WTC11 (cell line): Measurements from ENCODE around the gene MYLK4. TPM values are rescaled to one million over a fixed set of nuclear protein-coding genes. Genes with fewer than 3 reads are reported as not detected.

Experiments used
- ATF1 ChIP-seq: sonication (generic); formaldehyde crosslinking; IDR thresholded peaks from 2 replicates; pipeline ENCODE4 v1.8.1; 2023; ENCODE audit warnings: mild to moderate bottlenecking, moderate library complexity, missing genetic modification reagents
- ATF2 ChIP-seq: sonication (generic); formaldehyde crosslinking; IDR thresholded peaks from 2 replicates; pipeline ENCODE4 v1.8.1; 2022; ENCODE audit warnings: low read depth, missing genetic modification reagents, borderline replicate concordance
- ATF3 ChIP-seq: sonication (generic); formaldehyde crosslinking; conservative IDR thresholded peaks from 2 replicates; pipeline ENCODE4 v1.8.1; 2022; ENCODE audit warnings: mild to moderate bottlenecking, missing genetic modification reagents
- CREB1 ChIP-seq: sonication (generic); formaldehyde crosslinking; IDR thresholded peaks from 2 replicates; pipeline ENCODE4 v1.8.0; 2023; ENCODE audit warnings: mild to moderate bottlenecking, missing genetic modification reagents
- E2F5 ChIP-seq: sonication (generic); formaldehyde crosslinking; IDR thresholded peaks from 2 replicates; pipeline ENCODE4 v1.8.1; 2022; ENCODE audit warnings: mild to moderate bottlenecking, moderate library complexity, missing genetic modification reagents
- EMX1 ChIP-seq: fragments of 250-450 bp; sonication (Bioruptor Pico); IDR thresholded peaks from 2 replicates; pipeline ENCODE4 v1.8.0; 2021; ENCODE audit warnings: mild to moderate bottlenecking
- ESRRA ChIP-seq: sonication (generic); formaldehyde crosslinking; IDR thresholded peaks from 2 replicates; pipeline ENCODE4 v1.8.1; 2022; ENCODE audit warnings: mild to moderate bottlenecking, missing genetic modification reagents, borderline replicate concordance
- ETV6 ChIP-seq: sonication (generic); formaldehyde crosslinking; IDR thresholded peaks from 2 replicates; pipeline ENCODE4 v1.8.1; 2022; ENCODE audit warnings: mild to moderate bottlenecking, missing genetic modification reagents
- FOXK1 ChIP-seq: sonication (generic); formaldehyde crosslinking; IDR thresholded peaks from 2 replicates; pipeline ENCODE4 v1.8.0; 2022; ENCODE audit warnings: mild to moderate bottlenecking, moderate library complexity, missing genetic modification reagents
- FOXP1 ChIP-seq: sonication (generic); formaldehyde crosslinking; IDR thresholded peaks from 2 replicates; pipeline ENCODE4 v1.8.0; 2022; ENCODE audit warnings: missing genetic modification reagents, mild to moderate bottlenecking, moderate library complexity, borderline replicate concordance
- GABPB1 ChIP-seq: sonication (generic); formaldehyde crosslinking; IDR thresholded peaks from 2 replicates; pipeline ENCODE4 v1.8.1; 2023; ENCODE audit warnings: mild to moderate bottlenecking, missing genetic modification reagents
- IRF1 ChIP-seq: sonication (generic); formaldehyde crosslinking; IDR thresholded peaks from 2 replicates; pipeline ENCODE4 v1.8.0; 2023; ENCODE audit warnings: missing genetic modification reagents
- KAT7 ChIP-seq: sonication (generic); formaldehyde crosslinking; IDR thresholded peaks from 2 replicates; pipeline ENCODE4 v1.8.1; 2023; ENCODE audit warnings: missing genetic modification reagents, mild to moderate bottlenecking, borderline replicate concordance
- MAX ChIP-seq: sonication (generic); formaldehyde crosslinking; IDR thresholded peaks from 2 replicates; pipeline ENCODE4 v1.8.0; 2022; ENCODE audit warnings: mild to moderate bottlenecking, missing genetic modification reagents
- MYBL2 ChIP-seq: sonication (generic); formaldehyde crosslinking; IDR thresholded peaks from 2 replicates; pipeline ENCODE4 v1.8.1; 2023; ENCODE audit warnings: mild to moderate bottlenecking, moderate library complexity, missing genetic modification reagents
- NFATC4 ChIP-seq: fragments of 250-450 bp; sonication (Bioruptor Pico); IDR thresholded peaks from 2 replicates; pipeline ENCODE4 v1.9.0; 2021; ENCODE audit warnings: mild to moderate bottlenecking
- NR2C2 ChIP-seq: sonication (generic); formaldehyde crosslinking; IDR thresholded peaks from 2 replicates; pipeline ENCODE4 v1.8.0; 2022; ENCODE audit warnings: mild to moderate bottlenecking, missing genetic modification reagents
- PREB ChIP-seq: sonication (generic); formaldehyde crosslinking; IDR thresholded peaks from 2 replicates; pipeline ENCODE4 v1.8.1; 2022; ENCODE audit warnings: mild to moderate bottlenecking, missing genetic modification reagents, moderate library complexity, borderline replicate concordance
- PRRX2 ChIP-seq: fragments of 250-450 bp; sonication (Bioruptor Pico); IDR thresholded peaks from 2 replicates; pipeline ENCODE4 v1.8.0; 2021; ENCODE audit warnings: mild to moderate bottlenecking
- SMAD3 ChIP-seq: sonication (generic); formaldehyde crosslinking; IDR thresholded peaks from 2 replicates; pipeline ENCODE4 v1.8.0; 2022; ENCODE audit warnings: missing genetic modification reagents, mild to moderate bottlenecking, borderline replicate concordance
- TCF7 ChIP-seq: sonication (generic); formaldehyde crosslinking; IDR thresholded peaks from 2 replicates; pipeline ENCODE4 v1.8.0; 2022; ENCODE audit warnings: mild to moderate bottlenecking, low read depth, missing genetic modification reagents, moderate library complexity
- ZBTB43 ChIP-seq: sonication (generic); formaldehyde crosslinking; IDR thresholded peaks from 2 replicates; pipeline ENCODE4 v1.8.1; 2023; ENCODE audit warnings: mild to moderate bottlenecking, missing genetic modification reagents
- ZMAT4 ChIP-seq: fragments of 250-450 bp; sonication (Bioruptor Pico); IDR thresholded peaks from 2 replicates; pipeline ENCODE4 v1.9.0; 2021; ENCODE audit warnings: mild to moderate bottlenecking
- ZNF121 ChIP-seq: sonication (generic); formaldehyde crosslinking; IDR thresholded peaks from 2 replicates; pipeline ENCODE4 v1.8.0; 2023; ENCODE audit warnings: missing genetic modification reagents
- ZNF219 ChIP-seq: sonication (generic); formaldehyde crosslinking; IDR thresholded peaks from 2 replicates; pipeline ENCODE4 v1.8.0; 2023; ENCODE audit warnings: missing genetic modification reagents, mild to moderate bottlenecking, borderline replicate concordance
- ZNF263 ChIP-seq: sonication (generic); formaldehyde crosslinking; IDR thresholded peaks from 2 replicates; pipeline ENCODE4 v1.8.1; 2022; ENCODE audit warnings: low read depth, mild to moderate bottlenecking, moderate library complexity, missing genetic modification reagents
- ZNF281 ChIP-seq: sonication (generic); formaldehyde crosslinking; IDR thresholded peaks from 2 replicates; pipeline ENCODE4 v1.8.0; 2023; ENCODE audit warnings: mild to moderate bottlenecking, missing genetic modification reagents
- ZNF512 ChIP-seq: sonication (generic); formaldehyde crosslinking; IDR thresholded peaks from 2 replicates; pipeline ENCODE4 v1.8.1; 2022; ENCODE audit warnings: missing genetic modification reagents, borderline replicate concordance
- total RNA-seq: library from RNA; stranded (reverse); gene quantifications from 3 replicates; pipeline ENCODE4 v1.2.3, GENCODE V29; 2021

MYLK4 gene
- total RNA-seq, 1 experiment from 2014 or later, result 0.13 TPM

GRCh38 chr6:2634139-2634964 lies 116.4 kb downstream of the MYLK4 start (continued):
- TF ChIP-seq ATF2 (CRISPR knock-in tag), result no peak
- no peak for TF ChIP-seq PRRX2 (CRISPR knock-in tag)
- TF ChIP-seq NFATC4 (CRISPR knock-in tag), result no peak
- TF ChIP-seq ATF3 (CRISPR knock-in tag), result no peak
- TF ChIP-seq ZBTB43, result peak; percentile 84
- peak; percentile 42 for TF ChIP-seq GABPB1 (CRISPR knock-in tag)
- TF ChIP-seq FOXP1 (CRISPR knock-in tag), result peak; percentile 95; the same call in 1 of the 2 replicates
- TF ChIP-seq TCF7, result no peak
- TF ChIP-seq ATF1, result 0 out of 2 replicates have a peak, but pooled peaks have one; percentile 46
- no peak; the same call in none of the 2 replicates for TF ChIP-seq ETV6
- peak; percentile 88; the same call in 1 of the 2 replicates for TF ChIP-seq MYBL2 (CRISPR knock-in tag)
- no peak for TF ChIP-seq ZNF121 (CRISPR knock-in tag)
- no peak for TF ChIP-seq ZMAT4 (CRISPR knock-in tag)
- TF ChIP-seq PREB (CRISPR knock-in tag), result no peak
- TF ChIP-seq NR2C2, result no peak; the same call in 1 of the 2 replicates
- TF ChIP-seq ZNF219 (CRISPR knock-in tag), result 0 out of 2 replicates have a peak, but pooled peaks have one; percentile 10
- TF ChIP-seq SMAD3 (CRISPR knock-in tag), result no peak
- peak; percentile 87 for TF ChIP-seq MAX (CRISPR knock-in tag)
- TF ChIP-seq ZNF263, result no peak
- no peak for TF ChIP-seq FOXK1 (CRISPR knock-in tag)
- TF ChIP-seq ZNF281 (CRISPR knock-in tag), result no peak
- 0 out of 2 replicates have a peak, but pooled peaks have one; percentile 16 for TF ChIP-seq IRF1 (CRISPR knock-in tag)
- peak; percentile 78 for TF ChIP-seq E2F5 (CRISPR knock-in tag)
- 0 out of 2 replicates have a peak, but pooled peaks have one; percentile 39 for TF ChIP-seq ESRRA (CRISPR knock-in tag)
- TF ChIP-seq ZNF512 (CRISPR knock-in tag), result no peak
- no peak for TF ChIP-seq EMX1 (CRISPR knock-in tag)
- no peak for TF ChIP-seq KAT7
- TF ChIP-seq CREB1 (CRISPR knock-in tag), result no peak
